Mesodermal cell (in vitro differentiated cells): ENCODE data around the gene APBB3.
A peak's percentile ranks its signal among the peaks of the same experiment; 100 is the strongest.

Experiments
- H3K27ac ChIP-seq: 2 replicates; pipeline ENCODE4 v1.7.0; 2013; ENCODE audit warnings: mild to moderate bottlenecking, low read depth, low read length, moderate library complexity; ENCODE audit not compliant: severe bottlenecking
- H3K36me3 ChIP-seq: 2 replicates; pipeline ENCODE4 v1.7.1; 2013; ENCODE audit warnings: mild to moderate bottlenecking, low read length, moderate library complexity; ENCODE audit not compliant: control insufficient read depth, insufficient read depth
- H3K4me1 ChIP-seq: one replicate; pipeline ENCODE4 v1.7.1; 2013; ENCODE audit warnings: mild to moderate bottlenecking, low read length; ENCODE audit not compliant: insufficient read depth, control insufficient read depth, poor library complexity, severe bottlenecking
- H3K4me3 ChIP-seq: 2 replicates; pipeline ENCODE4 v1.7.0; 2013; ENCODE audit warnings: low read length, control low read depth, mild to moderate bottlenecking; ENCODE audit not compliant: insufficient read depth, poor library complexity, severe bottlenecking; ENCODE audit errors: extremely low read depth
- H3K9me3 ChIP-seq: 2 replicates; pipeline ENCODE4 v1.7.1; 2013; ENCODE audit warnings: mild to moderate bottlenecking, low read length, moderate library complexity; ENCODE audit not compliant: control insufficient read depth
- WGBS, 2 experiments: methylation state at CpG; one replicate each; pipeline ENCODE4 v1.1.5; 2013; ENCODE audit warnings: missing lambda C conversion rate in 2 of 2; ENCODE audit not compliant: insufficient coverage in 2 of 2; 5-methylcytosine and 5-hydroxymethylcytosine counted together

APBB3 gene

GRCh38 chr5:140554454-140554853 is 9.9 kb downstream of the APBB3 start:
- Histone ChIP-seq H3K36me3 (peaks cover 69% of the 10 kb centered on the region), H3K4me3 (no peak overlapping the region), H3K9me3 (no peaks in the 10 kb centered on the region), H3K4me1 (peaks cover 15% of the 10 kb centered on the region), H3K27ac (no peak overlapping the region)
- WGBS, 2 experiments, result 91 to 94% methylated on average over 1 to 2 of the region's 2 CpGs

GRCh38 chr5:140553657-140554056 is 10.7 kb downstream of the APBB3 start:
- Histone ChIP-seq H3K4me1 (peaks cover 15% of the 10 kb centered on the region), H3K27ac (no peak overlapping the region), H3K36me3 (peaks cover 76% of the 10 kb centered on the region), H3K9me3 (no peaks in the 10 kb centered on the region), H3K4me3 (no peak overlapping the region)
- WGBS, 2 experiments, result 89 to 98% methylated on average over 2 of the region's 2 CpGs

- Histone ChIP-seq H3K4me1 (peaks cover 26% of the 10 kb centered on the region), H3K36me3 (peaks cover 68% of the 10 kb centered on the region), H3K9me3 (no peaks in the 10 kb centered on the region), H3K27ac (no peak overlapping the region), H3K4me3 (no peak overlapping the region)
- 100% methylated on average over 1 of the region's 4 CpGs; no CpG with 5 or more reads in 1 of the 2 experiments for WGBS, 2 experiments
Observed at GRCh38 chr5:140551872-140552271, 12.5 kb downstream of the APBB3 start.

- peaks cover 26% of the 10 kb centered on the region for H3K4me1 ChIP-seq
- H3K36me3 ChIP-seq, result peaks cover 65% of the 10 kb centered on the region
- no peaks in the 10 kb centered on the region for H3K9me3 ChIP-seq
- no peak overlapping the region for H3K4me3 ChIP-seq
- no peak overlapping the region for H3K27ac ChIP-seq
- WGBS, 2 experiments, result 98 to 99% methylated on average over 4 to 8 of the region's 11 CpGs
Observed at GRCh38 chr5:140550147-140551079, 14.0 kb downstream of the APBB3 start.

- Histone ChIP-seq H3K4me1 (peaks cover 22% of the 10 kb centered on the region), H3K4me3 (no peak overlapping the region), H3K9me3 (no peaks in the 10 kb centered on the region), H3K27ac (no peak overlapping the region), H3K36me3 (peaks cover 66% of the 10 kb centered on the region)
- WGBS, 2 experiments, result 100% methylated on average over 1 to 2 of the region's 3 CpGs
Observed at GRCh38 chr5:140549237-140550144, 14.9 kb downstream of the APBB3 start.

GRCh38 chr5:140548791-140549190 is 15.6 kb downstream of the APBB3 start:
- Histone ChIP-seq H3K9me3 (no peaks in the 10 kb centered on the region), H3K27ac (no peak overlapping the region), H3K36me3 (peaks cover 66% of the 10 kb centered on the region), H3K4me3 (no peak overlapping the region), H3K4me1 (peaks cover 20% of the 10 kb centered on the region)
- WGBS, 2 experiments, result 95 to 99% methylated on average over 5 to 7 of the region's 7 CpGs

- 49 to 75% methylated on average over 2 to 5 of the region's 5 CpGs for WGBS, 2 experiments
- peaks cover 20% of the 10 kb centered on the region for H3K4me1 ChIP-seq
- H3K4me3 ChIP-seq, result peak overlapping the region; percentile 36
- H3K36me3 ChIP-seq, result peaks cover 65% of the 10 kb centered on the region
- H3K9me3 ChIP-seq, result no peaks in the 10 kb centered on the region
- H3K27ac ChIP-seq, result peak overlapping the region; percentile 92
Observed at GRCh38 chr5:140548300-140548688, 16.1 kb downstream of the APBB3 start.

GRCh38 chr5:140547508-140548299 is 16.7 kb downstream of the APBB3 start, which contains the start of gene EIF4EBP3:
Gene EIF4EBP3 (plus strand): TSS chr5:140547662. CDS start chr5:140547738, 76 bp downstream.
- Histone ChIP-seq H3K4me3 (peak within 1 kb of the TSS; percentile 36), H3K27ac (peak within 1 kb of the TSS; percentile 92), H3K9me3 (no peaks in the 10 kb centered on the region), H3K36me3 (peaks cover 65% of the 10 kb centered on the region), H3K4me1 (peaks cover 18% of the 10 kb centered on the region)
- 6 to 7% methylated on average over 43 to 44 of the region's 52 CpGs for WGBS, 2 experiments

GRCh38 chr5:140546851-140547507 is 17.4 kb downstream of the APBB3 start:
- H3K4me1 ChIP-seq, result peaks cover 18% of the 10 kb centered on the region
- peaks cover 67% of the 10 kb centered on the region for H3K36me3 ChIP-seq
- peak overlapping the region; percentile 36 for H3K4me3 ChIP-seq
- WGBS, 2 experiments, result 59 to 72% methylated on average over 7 to 11 of the region's 13 CpGs
- peak overlapping the region; percentile 92 for H3K27ac ChIP-seq
- no peaks in the 10 kb centered on the region for H3K9me3 ChIP-seq
